HG03439 (cell line): ENCODE data around the gene IQUB.
"Not testable (repeated sequence)": the region's sequence is repeated elsewhere in the genome, so short reads cannot be mapped to it uniquely, and the experiment has no call there.

Source experiments
- ATAC-seq: cut with Tn5 transposase; IDR thresholded peaks from one replicate; pipeline ENCODE4 v1.9.1; 2021; ENCODE audit warnings: mild to moderate bottlenecking, moderate library complexity; ENCODE audit not compliant: unreplicated experiment

Gene IQUB

DNA sequence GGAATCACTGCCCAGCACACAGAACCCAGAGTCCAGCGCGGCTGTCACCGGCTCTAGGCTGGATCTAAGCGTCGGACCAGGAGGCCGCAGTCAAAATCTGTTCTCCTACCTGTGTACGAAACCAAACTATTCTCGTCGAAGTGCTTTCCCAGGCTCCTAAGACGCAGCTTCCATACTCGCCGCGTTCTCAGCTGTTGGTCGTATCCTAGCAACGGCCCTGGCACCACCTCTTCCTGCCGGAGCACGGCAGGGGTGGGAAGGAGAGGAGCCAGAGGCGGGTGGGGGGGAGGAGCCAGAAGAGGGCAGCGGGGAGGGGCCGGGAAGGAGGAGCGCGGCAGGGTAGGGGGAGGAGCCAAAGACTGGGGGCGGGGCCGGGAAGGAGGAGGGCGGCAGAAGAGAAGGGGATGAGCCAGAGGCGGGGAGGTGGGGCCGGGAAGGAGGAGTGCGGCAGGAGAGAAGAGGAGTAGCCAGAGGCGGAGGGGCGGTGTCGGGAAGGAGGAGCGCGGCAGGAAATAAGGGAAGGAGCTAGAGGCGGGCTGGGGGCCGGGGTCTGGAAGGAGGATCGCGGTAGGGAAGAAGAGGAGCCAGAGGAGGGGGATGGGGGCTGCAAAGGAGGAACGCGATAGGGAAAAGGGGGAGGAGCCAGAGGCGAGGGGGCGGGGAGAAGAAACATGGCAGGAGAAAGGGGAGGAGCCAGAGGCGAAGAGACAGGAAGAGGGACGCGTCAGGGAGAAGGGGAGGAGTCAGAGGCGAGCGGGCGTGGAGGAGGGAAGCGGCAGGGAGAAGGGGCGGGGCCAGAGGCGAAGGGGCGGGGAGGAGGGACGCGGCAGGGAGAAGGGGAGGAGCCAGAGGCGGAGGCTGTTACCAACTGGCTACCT is at the start of gene IQUB:
IQUB (minus strand) TSS at position 213 of the 878 bp plus-strand sequence. CDS start 22,255 bp downstream, outside the sequence.
- ATAC-seq: peak; percentile 80

DNA sequence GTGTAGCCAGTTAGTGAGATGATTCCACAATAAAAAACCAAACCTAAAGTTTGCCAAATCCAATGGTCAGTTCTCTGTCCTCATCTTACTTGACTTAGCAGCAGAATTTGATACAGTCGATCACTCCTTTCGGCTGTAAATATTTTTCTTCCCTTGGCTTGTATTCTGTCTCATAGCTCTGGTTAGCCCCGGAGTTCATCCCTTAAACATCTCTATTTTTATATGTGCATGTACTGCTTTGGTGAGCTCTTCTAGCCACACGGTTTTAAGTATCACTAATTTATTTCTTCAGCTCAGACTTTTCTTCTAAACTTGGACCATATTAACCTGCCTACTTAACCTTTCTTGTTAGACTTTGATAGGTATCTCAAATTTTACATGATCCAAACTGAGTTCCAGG is 49.4 kb upstream of the IQUB start:
- no peak for ATAC-seq

DNA sequence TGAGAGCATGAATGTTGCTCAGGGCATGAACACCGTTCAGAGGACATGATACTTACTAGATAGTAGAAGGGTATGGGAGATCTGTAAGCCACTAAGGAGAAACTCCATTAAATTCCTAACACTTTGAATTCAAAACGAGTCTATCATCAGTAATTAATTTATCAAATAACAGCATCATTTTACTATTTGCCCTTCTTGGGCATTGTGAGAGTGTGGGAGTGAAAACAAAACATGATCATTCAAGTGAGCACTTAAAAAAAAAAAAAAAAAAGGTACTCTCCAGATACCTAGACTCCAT is 46.7 kb upstream of the IQUB start:
- no peak for ATAC-seq

DNA sequence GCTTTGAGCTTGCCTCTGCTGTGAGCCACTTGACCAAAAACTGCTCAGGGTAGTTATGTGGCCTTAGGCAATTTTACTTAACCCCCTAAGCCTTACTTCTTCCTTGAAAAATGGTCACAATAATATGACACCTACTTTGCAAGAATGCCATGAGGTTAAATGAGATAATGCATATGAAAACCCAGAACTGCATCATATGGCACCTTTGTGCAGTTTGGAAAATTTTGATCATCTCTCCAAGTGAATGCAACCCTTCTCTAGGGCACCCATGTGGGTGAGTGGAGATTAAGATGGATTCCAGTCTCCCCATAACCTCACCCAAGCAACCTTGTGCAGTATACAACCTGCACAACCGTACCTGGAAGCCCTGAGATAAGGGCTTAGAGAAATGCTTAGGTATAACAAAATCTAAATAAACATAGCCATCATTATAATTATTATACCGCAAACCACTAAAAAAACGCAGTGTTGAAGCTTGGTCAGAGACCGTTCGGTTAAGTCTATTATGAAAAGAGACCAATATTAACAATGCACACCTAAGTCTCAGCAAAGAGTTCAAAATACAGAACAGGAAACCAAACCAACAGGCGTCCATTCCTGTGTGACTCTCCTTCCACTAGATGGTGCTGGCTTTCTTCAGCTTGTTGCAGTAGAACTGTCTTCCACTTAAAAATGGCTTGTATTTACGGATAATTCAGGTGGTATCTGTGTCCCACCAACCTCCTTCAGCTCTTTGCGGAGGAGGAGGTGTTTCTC is 46.2 kb upstream of the IQUB start:
- peak; percentile 73 for ATAC-seq

DNA sequence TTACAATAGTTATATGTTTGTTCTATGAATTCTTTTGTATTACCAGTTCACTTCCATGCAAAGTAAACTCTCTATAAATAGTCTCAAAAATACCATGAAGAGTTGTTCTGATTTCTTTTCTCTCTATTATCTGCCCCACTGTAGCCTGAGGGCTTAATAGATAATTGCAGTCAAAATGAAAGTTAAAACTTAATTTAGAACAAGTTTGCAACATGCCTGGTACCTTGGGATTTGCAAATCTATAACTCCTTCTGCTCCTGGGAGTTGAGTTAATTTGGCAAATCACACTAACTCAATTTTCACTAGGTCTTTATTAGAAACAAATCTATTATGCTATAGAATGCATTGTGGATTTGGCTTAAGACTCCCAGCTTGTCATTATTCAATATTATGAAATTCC is 45.0 kb upstream of the IQUB start:
- ATAC-seq: no peak

DNA sequence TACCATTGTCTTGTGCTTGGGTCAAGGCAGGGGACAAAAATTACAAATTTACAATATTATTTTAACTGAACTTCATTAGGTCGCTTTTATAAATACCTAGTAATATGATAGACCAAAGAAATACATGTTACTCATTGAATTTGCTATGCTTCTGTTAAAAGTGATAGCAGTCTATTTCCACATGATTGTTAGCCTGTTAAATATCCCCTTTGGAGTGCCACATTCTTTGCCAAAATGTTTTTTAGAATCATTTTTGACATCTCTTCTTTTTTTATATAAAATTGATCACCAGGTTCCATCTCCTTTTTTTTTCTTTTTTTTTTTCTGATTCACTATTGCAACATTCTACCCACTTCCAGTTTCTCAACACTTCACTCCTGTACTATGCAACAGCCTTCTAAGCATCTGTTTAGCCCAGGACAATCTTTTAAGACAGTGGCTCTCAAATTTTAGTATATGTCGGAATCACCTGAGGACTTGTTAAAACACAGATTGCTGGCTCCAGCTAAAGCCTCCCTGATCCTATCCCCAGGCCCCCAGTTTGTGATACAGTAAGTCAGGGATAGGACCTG is 39.6 kb upstream of the IQUB start:
- ATAC-seq: no peak

DNA sequence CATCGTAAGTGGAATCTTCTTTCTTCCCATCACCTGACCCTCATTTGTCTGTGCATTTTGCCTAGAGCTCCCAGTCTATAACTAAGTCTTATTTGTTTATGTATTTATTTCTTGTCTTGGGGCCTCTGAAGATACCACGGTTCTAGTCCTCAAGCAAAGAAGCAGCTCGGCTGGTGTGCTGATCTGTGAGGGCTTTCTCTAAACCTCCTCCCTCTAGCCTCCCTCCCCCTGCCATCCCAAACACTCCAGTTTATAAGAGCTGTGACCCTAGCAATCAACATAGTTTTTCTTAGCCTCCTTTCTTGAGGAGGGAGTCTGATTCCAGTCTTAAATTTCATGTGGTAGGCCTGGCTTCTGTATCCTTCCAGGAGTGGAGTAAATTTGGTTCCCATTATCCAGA is 38.9 kb upstream of the IQUB start:
- no peak for ATAC-seq

DNA sequence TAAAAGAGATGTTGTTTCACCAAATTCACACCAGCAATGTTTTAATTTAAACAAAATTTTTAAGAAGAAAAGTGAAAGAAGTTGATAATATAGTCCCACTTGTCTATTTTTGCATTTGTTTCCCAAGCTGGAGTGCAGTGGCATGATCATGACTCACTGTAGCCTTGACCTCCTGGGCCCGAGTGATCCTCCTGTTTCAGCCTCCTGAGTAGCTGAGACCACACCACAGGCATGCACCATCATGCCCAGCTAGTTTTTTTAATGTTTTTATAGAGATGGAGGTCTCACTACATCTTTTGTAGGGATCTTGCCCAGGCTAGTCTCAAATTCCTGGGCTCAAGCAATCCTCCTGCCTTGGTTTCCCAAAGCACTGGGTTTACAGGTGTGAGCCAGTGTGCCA is 37.3 kb upstream of the IQUB start:
- ATAC-seq: no peak

DNA sequence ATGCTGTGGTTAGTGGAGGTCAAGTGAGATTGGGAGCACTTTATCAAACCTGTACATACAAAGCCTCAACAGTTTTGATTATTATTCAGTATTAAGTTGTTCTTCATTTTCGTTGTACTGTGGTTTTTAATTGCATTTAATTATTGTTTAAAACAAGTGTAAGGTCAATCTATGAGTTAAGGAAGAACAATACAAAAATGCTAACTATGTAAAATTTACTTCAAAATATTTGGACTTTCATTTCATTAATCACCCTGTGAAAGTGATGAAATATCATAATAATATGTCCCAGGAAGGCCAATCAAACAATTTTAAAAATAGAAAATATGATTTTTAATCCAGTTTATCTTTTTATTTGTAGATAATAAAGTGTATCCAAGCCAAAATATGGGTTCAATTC is 36.8 kb upstream of the IQUB start:
- no peak for ATAC-seq

DNA sequence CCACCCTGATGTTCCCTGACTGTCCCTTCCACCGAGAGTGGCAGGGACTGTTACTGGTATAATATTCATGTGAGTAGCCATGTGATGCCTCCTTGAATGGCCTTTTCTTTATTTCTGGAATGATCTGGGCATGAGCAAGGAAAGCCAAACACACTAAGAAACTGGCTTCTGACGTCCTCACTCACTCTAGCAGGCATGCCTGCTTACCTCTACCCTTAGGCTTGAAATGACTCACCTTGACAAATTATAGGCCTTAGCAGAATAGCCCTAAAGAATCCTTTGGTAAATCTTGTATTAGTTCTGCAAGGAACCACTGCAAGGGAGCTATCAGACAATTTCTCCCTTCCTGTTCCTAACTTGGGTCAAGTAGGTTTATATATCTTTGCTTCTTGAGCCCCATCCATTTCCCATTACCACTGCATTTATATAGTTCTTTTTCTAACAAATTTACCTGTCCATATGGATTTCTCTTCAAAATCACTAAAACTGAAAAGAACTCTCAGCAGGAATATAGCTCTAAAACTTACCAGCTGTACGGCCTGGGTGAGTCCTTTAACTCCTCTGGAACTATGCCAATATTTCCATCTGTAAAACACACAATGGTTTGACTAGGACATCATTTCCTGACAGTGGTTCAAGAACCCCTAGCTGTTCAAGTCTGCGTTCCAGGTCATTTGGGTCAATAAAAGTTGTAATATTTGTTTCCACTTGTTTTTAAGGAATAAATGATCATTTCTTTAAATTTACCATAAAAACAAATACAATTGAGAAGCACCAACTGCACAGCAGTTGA is 36.2 kb upstream of the IQUB start:
- ATAC-seq: no peak

DNA sequence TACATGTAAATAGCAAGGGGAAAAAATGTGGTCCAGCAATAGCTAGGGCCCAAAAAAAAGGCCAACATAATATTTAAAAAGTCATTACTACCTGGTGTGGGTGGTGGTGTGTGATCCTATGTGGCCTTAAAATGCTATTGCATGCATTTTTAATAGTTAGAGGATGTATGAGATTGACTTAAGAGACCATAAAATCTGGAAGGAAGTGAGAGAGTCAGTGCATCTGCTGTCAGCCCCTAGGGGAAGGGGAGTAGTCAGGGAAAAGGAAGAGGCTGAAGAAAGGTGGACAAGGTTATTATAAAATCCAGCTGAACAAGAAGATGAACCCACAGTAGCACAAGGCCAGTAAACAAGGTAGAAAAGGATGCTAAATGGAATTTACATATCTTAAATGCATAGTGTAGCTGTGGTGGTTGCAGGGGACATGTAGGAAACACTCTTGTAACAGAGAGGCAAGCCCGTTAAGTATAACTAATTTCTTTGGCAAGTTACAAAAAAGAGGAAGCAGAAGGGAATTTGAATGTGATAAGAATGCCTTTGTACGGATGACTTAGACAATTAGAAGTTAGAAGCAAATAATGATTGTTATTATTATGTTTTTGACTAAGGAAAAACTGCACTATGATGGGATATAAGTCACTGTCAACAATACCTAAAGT is 35.1 kb upstream of the IQUB start:
- no peak for ATAC-seq

DNA sequence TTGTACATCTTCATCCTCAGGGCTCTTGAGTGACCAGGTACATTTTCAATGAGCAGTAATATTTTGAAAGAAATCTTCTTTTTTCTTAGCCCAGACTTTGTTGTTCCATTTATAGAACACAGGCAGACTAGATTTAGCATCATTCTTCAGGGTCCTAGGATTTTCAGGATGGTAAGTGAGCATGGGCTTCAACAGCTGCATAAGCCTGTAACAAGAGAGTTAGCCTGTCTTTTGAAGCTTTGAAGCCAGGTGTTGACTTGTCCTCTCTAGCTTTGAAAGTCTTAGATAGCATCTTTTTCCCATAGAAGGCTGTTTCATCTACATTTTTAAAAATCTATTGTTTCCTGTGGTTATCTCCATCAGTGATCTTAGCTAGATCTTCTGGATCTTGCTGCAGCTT is 27.7 kb upstream of the IQUB start:
- ATAC-seq: no peak

DNA sequence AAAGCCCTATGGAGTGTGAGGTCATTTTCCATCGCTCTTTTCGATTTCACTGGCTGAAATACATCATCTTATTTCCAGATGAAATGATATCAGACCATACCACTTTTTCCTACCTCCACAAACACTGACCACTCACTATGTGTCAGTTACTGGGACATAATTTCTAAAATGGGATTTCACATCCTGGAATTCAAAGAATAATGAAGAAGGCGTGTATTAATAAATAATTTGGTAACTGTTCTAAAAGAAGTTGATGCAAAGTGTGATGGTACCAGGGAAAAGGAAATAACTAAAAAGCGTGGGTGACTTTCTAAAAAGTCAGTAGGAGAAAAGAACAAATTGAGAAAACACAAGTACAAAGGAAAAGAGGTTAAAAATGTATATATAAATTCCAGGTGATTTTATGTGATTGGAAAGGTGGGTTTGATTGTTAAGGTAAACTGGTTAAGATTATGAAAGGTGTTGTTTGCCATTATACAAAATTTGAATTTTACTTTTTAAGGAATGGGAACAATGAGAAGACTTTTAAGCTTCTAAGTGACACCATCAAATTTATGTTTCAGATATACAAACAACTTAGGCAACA is 24.0 kb upstream of the IQUB start:
- no peak for ATAC-seq

DNA sequence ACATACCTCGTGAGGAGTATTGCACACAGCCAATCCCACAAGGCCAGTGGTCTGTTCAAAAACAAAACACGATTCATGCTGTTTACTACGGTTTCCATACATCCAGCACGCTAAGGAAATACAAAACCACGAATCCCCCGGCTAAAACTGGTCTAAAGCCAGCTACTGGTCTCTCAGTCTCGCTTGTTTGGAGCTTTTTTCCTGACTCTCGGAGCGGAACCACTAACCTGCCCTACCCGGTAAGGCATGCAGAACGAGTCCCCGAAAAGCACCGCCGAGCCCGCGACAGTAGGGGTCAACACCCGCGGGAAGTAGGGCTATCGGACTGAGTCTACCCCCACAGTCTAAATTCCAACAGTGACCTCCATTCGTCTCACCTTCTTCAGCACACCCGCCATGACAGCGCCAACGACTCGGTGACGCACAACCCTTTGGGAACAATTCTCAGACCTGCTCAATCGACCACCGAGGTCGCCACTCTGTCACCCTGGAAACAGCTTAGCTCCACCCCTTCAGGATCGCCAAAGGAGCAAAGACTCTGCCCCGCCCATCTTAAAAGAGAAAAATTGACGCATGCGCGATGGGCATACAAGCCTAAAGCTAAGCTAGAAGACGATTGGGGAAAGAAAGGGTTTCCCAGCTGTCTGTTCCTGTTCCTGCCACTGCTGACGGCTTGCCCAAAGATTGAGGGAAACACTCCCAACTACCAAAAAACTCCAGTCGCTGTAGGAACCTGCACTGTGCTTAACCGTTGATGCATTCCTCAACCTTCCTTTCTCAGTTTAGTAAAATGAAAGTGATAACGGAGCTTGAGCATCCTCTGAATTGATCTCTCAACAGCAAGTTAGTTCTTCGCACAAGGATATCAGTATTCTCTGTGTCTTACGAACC is 23.2 kb upstream of the IQUB start, which contains the start of gene NDUFA5:
NDUFA5 (minus strand) TSS at position 421 of the 891 bp plus-strand sequence; CDS start at position 398, 23 bp downstream.
- peak; percentile 98 for ATAC-seq

DNA sequence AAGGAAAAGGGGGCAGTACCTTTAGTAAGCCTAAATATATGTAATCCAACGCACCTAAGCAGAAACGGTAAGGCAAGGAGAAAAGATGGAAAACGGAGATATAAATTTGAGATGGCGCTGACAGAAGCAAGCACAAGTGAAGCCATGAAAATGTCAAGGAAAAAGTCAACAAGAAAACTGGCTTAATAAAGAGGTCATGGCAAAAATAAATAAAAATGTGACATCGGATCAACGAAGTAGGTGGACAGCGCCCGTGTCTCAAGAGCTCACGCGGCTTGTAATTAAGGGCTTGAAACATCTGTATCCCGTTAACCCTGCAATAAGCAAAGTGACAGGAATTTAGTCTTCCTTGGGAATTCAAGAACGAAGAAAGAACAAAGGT is 22.6 kb upstream of the IQUB start:
- ATAC-seq: no peak

DNA sequence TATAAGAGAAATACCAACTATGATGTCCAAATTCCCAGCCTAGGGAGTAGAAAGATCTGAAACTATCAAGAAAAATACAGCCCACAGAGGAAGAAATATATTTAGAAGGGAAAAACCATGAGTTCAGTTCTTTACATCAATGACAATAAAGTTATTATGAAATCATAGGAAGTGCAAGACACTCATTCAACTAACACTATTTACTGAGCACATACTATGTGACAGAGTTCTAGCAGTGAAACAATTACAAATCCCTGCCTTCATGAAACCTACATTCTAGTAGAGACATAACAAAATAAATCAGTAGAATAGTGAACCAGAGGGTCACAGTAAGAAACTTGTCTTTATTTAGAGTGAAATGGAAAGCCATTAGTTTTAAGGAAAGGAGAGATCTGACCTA is 21.1 kb upstream of the IQUB start:
- no peak for ATAC-seq

DNA sequence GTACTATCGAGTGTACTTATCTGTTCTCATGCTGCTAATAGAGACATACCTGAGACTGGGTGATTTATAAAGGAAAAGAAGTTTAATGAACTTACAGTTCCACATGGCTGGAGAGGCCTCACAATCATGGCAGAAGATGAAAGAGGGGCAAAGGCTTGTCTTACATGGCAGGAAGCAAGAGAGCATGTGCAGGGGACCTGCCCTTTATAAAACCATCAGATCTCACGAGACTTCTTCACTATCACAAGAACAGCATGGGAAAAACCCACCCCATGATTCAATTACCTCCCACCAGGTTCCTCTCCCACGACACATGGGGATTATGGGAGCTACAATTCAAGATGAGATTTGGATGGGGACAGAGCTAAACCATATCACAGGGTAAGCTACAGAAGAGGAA is 18.8 kb upstream of the IQUB start:
- ATAC-seq: no peak

DNA sequence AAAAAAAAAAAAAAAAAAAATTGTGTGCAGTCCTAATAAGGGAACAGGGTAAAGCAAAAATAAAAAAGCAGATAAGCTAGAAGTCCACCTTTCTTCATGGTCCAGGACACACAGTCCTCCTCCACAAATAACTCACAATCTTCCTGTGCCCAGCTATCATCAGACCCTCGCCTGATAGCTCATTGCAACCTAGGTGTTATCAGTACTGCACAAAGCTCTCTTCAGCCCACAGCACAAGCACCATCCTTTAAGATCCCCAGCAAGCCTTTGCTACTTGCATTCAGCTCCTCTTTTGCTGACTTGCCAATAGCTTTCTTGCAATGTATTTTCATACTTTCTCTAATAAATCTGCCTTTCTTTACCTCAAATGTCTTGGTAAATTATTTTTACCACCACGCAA is 18.2 kb upstream of the IQUB start:
- no peak for ATAC-seq

DNA sequence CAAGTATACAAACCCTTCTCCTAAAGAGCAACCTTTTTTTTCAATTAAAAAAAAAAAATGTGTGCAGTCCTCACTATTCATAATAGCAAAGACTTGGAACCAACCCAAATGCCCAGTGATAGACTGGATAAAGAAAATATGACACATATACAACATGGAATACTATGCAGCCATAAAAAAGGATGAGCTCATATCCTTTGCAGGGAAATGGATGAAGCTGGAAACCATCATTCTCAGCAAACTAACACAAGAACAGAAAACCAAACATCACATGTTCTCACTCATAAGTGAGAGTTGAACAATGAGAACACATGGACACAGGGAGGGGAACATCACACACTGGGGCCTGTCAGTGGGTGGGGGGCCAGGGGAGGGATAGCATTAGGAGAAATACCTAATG is 17.7 kb upstream of the IQUB start:
- not testable (repeated sequence) for ATAC-seq
